Fibroblast of skin of left biceps (primary cell): ENCODE results near the gene ANKH.

Source experiments
- DNase-seq, 2 experiments: peaks; one replicate each; pipeline ENCODE4 v3.0.0-alpha.2; 2013; ENCODE audit warnings: low read depth in 2 of 2

The ANKH gene

DNA sequence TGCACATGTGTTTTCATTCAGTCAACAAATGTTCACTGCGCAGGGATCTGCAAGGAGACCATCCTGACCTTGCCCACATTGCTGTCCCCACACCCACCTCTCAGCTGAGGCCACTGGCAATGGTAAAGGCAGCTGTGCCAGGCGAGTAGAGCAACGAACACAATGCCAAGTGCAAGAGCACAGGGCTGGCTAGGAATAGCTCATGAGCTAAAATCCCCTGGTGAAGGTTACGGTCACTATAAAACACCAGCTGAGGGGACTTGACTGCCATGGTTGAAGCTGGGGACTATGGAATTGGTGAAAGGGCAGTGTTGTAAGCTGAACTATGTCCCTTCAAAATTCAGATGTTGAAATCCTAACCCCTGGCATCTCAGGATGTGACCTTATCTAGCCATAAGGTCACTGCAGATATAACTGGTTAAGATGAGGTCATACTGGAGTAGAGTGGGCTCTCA is 111.0 kb downstream of the ANKH start:
- DNase-seq = no peak

DNA sequence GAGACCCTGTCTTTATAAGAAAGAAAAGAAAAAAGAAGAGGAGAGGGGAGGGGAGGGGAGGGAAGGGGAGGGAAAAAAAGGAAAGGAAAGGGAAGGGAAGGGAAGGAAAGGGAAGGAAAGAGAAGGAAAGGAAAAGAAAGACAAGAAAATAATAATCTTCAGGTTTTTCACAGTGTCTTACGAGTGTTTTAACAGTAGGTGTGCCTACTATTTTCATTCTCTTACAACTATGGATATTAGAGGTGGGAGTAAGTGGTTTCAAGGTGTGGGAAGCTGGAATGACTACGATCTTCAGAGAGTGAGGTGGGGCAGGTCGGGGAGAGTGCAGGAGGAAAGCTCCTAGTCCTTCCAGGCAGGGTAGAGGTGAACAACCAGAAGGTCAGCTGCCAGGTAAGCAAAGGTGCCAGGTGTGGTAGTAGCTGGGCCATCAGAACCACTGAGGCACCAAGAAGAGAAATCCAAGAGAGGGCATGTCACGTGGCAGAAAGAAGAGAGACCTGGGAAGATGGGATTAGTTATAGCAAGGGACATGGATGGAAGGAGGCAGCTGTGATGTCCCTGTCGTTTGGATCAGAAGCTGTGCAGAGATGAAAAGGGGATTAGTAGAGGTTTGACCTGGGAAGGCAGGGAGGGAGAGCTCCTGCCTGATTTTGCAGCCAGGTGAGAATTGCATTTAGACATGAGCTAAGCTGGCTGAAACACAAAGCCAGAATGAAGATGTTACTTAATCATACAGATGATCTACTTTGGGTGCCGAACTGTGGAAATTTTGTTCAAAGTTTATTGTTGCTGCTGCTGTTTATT is 111.6 kb downstream of the ANKH start:
- no peak for DNase-seq

DNA sequence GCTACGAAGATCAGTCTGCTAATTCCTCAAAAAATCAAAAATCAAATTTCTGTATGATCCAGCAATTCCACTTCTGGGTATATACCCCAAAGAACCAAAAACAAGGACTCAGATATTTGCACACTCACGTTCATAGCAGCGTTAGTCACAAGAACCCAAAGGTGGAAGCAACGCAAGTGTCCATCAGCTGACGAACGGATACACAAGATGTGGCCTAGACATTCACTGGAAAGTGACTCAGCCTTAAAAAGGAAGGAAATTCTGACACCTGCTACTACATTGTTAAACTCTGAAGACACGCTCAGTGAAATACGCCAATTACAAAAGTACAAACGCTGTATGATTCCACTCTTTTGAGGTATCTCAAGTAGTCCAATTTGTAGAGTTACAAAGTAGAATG is 113.7 kb downstream of the ANKH start:
- DNase-seq = no peak

DNA sequence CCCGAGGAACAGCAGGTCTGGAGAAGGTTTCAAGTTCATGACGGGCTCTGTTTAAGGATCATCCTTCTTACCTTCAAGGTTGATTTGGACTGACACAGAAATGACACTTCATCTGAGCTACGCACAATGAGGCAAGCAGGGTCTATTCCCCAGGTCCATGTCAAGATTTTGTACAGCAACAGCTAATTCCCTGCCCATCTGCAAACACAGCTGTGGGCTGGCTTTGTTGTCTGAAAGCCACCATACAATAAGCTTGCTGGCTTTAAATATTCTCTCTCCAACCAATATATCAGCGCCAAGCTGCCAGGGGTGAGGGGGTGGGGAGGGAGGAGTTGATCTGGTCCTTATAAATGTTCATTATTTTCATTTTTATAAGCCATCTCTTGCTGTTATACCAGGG is 115.1 kb downstream of the ANKH start:
- DNase-seq = no peak

DNA sequence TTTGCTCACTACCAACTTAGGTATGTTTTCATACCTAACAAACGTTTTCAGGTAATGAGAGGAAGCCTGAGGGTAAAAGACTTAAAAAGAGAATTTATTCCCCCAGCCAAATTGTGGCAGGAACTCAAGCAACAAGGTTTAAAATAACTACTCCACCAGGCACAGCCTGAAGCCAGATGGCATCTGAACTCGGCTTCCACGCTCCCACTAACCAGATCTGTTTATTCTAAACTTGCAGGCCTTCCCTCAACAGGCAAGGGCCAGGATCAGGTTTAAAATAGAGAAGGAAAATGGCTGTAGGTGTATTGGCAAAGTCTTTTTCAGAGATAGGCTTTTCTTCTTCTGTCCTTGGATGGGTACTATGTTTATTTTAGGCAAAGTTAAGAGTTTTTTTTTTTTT is 117.6 kb downstream of the ANKH start:
- no peak for DNase-seq

DNA sequence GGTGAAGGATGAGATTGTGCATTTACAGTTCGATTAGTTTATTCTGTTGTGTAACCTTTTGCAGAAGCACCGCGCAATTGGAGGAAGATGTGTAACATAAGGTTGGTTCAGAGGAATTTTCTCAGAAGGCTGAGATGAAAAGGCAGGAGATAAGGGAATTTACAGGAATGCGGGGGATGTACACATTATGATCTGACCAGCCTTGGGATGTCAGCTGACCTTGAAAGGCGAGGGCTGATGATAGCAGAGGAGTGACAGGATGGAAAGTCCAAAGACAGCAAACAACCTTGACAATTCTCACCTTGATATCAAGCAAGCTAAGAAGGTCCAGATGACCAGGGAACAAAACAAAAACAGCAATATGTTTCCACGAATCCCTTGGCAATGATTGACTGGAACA is 118.3 kb downstream of the ANKH start:
- DNase-seq = no peak

DNA sequence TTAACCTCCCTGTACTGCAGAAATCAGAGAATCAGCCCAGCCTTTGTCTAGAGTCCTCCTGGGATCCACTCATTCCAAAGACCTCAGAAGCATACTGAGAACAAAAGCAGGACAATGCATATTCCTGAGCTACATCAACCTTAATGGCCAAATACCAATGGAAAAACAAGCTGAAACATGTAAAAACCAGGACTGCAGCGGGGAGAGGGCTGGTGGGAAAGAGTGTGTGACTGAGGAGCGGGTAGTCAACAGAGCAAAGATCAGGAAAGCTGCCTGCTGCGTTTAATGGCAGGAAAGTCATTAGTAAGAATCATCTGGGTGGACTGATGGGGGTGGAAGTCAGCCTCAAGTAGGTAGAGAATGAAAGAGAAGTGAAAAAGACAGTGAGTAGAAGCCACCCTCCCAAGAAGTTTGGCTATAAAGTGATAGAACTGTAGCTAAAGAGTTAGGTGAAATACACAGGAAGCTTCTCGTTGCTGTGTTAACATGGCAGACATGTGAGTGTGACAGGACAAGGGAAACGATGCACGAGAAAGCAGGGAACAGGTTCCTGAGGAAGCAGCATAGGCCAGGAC is 119.0 kb downstream of the ANKH start:
- DNase-seq = no peak

DNA sequence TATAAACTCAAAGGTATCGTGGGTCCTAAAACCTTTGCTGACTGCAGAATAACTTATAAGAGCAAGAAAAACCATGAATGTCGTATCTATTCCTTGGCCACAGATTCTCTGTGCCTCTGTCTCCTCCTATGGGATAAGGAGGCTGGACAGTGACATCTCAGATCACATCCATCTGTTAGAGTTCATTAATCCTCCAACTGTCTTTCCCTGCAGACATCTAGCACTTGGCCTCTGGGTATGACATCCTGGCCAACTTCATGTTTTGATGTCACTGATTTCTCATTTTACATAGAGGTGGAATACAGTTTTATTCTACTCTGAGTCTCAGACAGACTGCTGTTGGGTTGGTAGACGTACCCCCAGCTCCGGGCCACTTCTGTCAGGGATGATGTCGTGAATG is 120.9 kb downstream of the ANKH start:
- no peak for DNase-seq

DNA sequence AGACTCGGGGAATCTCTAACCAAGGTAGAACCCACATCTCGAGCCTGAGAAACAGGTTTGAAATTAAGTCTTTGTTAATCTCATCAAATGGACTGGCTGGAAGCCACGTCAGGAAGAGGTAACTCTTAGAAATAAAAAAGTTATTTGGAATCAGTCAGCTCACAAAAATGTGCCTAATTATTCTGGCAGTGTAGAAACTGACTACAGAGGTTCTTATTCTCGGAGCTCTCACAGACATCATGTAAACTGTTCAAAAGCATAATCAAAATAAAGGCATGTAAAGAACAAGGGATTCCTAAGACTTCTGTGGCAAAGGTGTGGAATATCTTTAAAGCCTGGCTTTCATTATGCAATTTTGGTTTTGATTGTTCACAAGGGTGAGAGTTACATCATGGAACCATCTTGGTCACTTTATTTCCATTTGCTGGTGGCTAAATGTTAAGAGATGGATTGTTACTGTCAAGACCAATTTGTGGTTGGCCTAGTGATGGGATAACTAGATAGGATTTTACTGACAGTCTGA is 121.9 kb downstream of the ANKH start:
- DNase-seq = no peak

DNA sequence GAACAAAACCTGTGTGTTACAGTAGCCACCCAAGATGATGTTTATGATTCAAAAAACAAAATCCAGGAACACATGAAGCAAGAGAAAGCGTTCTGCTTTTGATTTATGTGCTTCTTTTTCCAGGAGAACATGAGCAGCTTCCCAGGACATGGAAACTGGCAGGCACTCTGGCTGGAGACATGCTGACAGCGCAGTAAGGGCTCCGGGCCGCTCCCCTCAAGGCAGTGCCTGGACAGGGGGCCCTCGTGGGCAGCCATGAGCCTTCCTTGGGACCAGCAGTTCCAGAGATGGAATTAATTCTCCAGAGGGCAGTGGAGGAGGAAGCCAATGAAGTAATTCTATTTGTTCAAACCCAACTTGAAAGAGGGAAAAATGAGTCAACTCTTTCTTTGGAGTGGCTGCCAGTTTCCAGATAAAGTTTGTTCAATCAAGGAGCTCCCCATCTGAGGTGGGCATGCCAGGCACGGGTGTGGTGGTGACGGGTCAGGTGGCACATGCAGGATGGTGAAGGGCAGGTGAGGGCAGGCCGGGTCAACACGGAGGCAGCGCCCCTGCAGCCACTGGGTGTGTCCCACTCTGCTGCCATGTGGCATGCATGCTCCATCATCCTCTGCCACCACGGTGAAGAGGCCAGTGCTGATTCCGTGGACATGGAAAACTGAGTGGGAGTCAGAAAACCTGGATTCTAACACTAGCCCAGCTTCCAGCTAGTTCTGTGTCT is 123.2 kb downstream of the ANKH start:
- no peak for DNase-seq

DNA sequence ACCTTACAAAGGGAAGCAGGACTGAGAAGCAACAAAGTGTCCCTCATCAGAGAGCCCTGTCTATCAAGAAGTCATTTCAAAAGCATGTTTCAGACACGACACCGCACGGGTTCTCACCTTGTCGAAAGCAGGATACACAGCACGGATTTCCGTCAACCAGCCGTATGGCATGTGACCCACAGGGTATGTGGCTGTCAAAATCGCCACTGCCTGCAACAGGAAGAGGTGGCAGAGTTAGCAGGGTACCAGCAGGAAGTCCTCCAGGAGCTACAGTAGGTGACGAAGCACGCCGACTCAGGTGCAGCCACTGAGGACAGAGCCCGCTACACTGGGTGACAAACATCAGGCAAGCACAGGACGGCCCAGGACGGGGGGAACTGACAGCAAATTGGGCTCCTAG is 125.8 kb downstream of the ANKH start:
- no peak for DNase-seq

DNA sequence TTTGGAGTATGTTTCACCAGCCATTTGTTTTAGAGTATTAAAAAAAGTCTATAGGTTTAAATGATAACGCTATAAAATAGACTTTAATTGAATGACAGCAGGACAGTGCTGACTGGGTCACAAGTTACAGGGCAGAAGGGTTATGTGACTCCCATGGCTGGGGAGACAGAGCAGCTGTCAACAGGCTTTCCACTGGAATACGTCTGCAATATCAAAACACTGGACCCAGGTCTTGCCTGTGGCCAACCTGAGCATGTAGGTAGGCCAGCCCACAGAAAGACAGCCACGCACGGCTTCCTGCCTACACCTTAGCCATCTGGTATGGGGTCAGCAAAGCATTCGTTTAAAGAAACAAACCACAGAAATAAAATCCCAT is 126.4 kb downstream of the ANKH start:
- no peak for DNase-seq

DNA sequence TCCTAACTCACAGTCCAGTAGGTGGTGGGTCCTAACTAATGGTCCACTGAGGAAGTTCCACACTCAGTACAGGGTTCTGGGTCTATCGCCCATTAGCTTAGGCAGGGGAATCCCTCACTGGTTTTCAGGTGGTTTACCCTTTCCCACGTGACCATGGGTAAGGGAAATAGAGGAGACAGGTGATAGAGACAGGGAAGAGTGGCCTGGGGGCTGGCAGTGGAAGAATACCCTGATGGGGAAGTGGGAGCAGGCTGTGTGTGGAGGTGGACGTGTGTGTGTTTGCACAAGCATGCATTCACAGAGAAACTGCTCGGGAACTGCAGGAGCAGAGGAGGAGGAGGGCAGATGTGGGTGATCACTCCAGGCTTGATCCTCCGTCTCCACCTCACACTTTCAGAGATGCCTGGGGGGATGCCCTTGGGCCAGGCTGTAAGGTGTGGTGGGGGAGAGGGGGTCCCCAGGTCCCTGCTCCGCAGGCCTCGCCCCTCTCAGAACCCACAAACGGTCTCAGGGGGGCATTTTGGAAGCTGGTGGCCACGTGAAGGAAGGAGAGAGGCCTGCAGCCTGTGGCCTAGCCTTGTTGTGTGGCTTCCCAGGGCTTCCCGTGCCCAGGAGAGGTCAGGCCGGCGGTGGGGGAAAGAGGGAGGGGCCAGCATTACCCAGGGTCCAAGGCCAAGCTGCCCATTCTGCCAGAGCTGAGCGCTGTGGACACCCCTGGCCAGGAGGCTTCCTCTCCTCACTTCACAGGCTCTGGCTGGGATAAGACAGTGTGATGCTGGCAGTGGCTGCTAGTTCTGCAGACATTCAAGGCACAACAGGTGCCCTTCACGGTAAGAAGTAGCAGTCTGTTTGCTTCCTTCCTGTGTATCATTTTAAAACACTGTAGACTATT is 127.0 kb downstream of the ANKH start:
- no peak for DNase-seq

DNA sequence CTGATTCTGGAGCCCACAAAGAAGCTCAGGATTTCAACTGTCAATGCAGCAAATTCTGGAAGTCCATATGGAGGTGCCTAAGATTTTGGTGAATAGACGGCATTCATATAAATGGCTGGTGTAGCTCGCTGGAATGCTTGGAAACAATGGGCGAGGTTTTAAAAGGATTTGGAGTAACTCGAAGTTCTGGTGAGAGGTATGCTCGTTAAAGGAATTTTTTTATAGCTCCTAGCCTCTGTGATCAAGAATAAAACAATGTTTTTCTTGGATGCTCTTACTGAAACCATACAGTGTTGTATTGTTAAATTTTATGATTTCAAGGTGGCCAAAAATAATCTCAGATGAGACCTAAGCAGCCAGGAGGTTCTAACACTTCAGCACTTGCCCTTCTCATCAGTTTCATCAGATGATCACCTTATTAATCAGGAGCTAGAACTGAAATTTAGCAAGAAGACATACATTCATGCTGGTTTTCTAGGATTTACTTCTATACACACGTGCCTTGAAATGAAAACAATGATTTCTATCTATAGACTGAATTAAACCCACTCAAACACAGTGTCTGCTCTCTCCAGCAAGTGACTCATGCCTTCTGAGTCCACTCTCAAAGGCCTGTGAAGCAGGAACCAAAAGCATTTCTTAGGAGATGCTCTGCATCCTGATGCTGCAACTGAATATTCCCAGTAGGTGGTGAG is 127.8 kb downstream of the ANKH start:
- peak; percentile 10 for DNase-seq

DNA sequence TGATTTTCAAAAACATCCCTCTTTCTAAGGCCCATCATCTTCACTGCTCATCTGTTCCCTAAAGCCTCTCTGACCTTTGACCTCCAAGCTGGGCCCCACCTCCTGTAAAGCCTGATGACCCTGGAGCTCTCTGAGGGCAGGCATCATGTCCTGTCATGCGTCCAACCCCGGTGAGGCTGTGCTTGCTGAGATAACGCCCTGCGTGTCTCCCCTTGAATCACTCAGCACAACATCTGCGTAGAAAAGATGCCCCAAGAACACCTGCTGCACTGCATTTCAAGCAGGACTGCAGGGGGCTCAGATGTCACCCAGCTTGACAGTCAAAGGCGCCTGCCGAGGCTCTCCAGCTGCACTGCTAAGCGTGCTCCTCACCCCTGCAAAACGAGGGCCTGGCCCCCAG is 129.1 kb downstream of the ANKH start:
- no peak for DNase-seq

DNA sequence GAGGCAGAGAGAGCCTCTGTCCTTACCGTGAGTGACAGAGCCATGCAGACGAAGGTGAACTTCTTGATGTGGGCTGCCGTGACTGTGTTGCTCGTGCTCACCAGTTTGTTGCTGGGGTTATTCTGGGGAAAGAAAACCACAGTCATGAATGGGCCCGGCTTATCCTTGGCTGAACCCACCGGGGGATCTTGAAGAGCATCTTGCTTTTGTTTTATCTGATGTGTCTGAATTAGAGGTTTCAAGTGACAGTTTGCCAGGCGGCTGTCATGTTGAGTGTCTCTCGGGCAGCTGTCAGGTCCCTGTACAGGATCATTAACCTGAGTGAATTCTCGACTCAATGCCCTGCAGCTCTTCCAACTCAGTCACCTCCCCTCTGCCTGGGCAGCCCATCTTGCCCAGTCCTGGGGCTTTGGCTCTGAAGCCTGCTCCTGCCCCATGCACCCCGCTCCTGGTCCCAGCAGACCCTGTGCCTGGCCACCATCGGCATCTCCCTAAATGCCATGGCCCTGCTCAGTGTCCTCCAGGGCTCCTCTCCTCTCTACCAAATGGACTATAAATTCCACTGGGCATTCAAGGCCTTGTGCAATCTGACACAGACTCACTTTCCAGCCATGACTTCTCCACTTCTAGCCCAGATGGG is 129.7 kb downstream of the ANKH start:
- no peak for DNase-seq

DNA sequence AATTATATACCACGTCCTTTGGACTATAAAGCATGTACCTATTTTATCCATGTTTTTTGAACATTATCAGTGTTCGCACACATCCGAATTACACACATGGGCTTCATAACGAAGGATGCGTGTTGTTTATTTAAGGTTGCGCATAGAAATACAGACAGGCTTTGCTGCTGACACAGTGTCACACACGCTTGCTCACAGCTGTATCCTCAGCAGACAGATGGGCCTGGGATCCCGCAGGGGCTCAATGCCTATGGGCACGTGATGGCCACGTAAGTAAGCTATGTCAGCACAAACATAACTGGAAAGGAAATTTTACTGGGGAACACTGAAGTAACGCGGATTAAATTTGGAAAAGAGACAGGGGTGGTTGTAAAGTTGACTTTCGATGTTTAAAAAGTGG is 130.4 kb downstream of the ANKH start:
- DNase-seq = no peak

DNA sequence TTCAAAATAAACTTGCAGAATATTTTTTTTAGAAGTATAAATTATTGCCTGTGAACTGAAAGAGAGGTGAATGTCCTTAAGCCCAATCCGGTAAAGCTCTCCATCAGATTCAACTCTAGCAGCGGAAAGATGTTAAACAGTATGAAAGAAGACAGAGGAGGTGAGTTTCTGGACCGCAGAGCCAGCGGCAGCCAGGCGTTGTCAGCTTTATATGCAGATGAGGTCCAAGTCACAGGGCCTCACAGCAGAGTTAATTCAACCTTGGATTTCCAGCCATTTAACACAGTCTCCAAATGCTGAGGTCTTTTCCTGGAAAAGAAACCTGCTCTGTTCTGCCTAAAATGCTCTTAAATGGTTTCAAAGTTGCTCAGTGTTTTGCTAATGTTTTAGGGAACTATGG is 131.6 kb downstream of the ANKH start:
- DNase-seq = no peak

DNA sequence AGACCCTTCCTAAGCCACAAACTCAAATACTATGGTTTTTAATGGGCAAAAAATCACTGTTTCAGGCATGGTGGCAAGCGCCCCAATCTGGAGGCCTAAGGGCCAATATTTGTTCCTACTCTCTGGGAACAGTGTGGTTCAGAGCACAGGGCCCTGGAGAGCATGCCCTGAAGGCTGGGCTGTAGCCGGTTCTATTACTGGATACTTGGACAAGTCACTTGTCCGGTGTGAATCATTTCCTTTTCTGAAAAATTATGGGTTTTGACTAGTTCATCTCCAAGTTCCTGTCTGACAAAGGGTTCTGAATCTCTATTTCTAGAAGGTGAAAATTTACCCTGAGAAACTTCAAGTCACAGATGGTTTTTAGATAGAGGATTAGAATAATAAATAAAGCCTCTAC is 132.0 kb downstream of the ANKH start:
- DNase-seq = no peak

DNA sequence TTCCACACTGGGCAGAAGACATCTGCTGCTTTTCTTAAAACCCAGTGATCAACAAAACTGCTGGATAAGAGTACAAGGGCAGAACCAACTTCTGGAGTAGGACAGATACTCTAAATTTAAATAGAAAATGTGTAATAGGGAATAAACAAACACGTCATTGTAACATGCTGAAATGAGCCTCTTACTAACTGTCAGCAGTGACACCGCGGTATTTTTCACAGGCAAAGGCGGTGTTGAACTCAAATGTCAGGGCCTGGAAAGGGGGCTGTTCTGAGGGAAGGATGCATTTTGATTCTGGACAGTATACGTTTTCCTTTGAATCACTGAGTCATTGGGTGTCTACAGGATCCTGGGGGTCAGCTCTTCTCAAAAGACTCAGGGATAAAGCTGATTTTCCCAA is 133.5 kb downstream of the ANKH start:
- no peak for DNase-seq

DNA sequence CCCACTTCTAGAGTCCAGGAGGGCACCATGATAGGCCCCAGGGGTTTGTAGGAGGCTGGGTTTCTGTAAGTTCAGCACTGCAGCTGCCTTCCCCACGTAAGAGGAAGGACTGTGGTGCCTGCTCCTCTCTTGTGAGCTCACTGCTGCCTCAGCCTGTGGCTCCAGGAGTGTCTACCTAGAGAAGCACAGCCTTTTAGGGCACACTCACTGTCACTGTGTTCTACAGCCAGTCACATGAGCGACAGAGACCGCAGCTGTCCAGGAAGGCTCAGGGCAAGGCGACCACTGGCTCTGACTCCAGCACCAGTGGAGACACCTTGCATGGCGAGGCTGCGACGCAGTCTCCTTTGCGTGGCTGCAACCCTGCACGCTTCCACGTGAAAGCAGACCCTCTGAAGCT is 134.3 kb downstream of the ANKH start:
- DNase-seq = no peak
